Measurements from ENCODE around the gene SEMA3E. TPM values are rescaled to one million over a fixed set of nuclear protein-coding genes. Genes with fewer than 3 reads are reported as not detected.
"Not testable (repeated sequence)": the region's sequence is repeated elsewhere in the genome, so short reads cannot be mapped to it uniquely, and the experiment has no call there.

SEMA3E gene
- total RNA-seq, 1 experiment from 2014 or later: 3.6 TPM

DNA sequence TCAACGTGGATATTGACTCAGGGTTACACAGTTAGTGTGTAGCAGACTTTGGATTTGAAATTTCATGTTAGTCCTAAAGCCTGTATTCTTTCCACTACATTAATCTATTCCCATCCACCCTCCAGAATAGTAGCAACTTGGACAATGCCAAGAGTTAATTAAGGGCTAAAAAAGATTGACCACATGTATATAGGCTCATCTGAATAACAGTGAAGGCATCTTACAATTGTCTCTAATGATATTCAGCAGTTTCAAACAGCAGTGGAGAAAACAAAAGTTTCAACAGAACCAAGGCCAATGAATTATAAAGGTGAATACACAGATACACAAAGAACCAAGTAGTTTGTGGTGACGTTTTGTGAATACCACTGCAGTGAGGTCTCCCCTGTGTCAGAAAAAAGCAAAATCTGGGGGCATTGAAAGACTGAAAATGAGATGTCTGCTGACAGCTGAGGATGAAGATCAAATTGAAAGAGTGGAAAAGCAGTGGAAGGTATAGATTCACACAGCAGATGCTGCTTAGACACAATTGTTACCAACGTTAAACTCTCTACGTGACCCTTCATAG lies 202.8 kb downstream of the SEMA3E start:
- Histone ChIP-seq H3K27me3 (ENCODE audit: low read length) (no peaks in the 10 kb centered on the region), H3K9ac (ENCODE audit: low read length) (no peak overlapping the region), H3K9me3 (ENCODE audit: low read length) (no peaks in the 10 kb centered on the region), H4K20me1 (ENCODE audit: low read length) (no peaks in the 10 kb centered on the region), H3K79me2 (ENCODE audit: low read length) (no peaks in the 10 kb centered on the region), H3K9me2 (replicated peaks; ENCODE audit: low read length) (no peaks in the 10 kb centered on the region), H3K4me3 (ENCODE audit: low read length) (no peak overlapping the region), H3F3A (ENCODE audit: low read length, unreplicated experiment) (no peaks in the 10 kb centered on the region), H3K4me1 (ENCODE audit: insufficient read depth, low read length) (no peaks in the 10 kb centered on the region), H3K4me2 (ENCODE audit: low read length) (no peak overlapping the region), H3K27ac (ENCODE audit: low read length) (no peak overlapping the region), H2AFZ (ENCODE audit: low read length) (no peak overlapping the region), H3K36me3 (ENCODE audit: low read depth, low read length) (no peaks in the 10 kb centered on the region)
- ChIA-PET POLR2A (ENCODE audit: unreplicated experiment) (no interaction called here), CTCF (no interaction called here)
- intact Hi-C loops (cut with micrococcal nuclease): no loop called here
- TF ChIP-seq, protein P1, sequence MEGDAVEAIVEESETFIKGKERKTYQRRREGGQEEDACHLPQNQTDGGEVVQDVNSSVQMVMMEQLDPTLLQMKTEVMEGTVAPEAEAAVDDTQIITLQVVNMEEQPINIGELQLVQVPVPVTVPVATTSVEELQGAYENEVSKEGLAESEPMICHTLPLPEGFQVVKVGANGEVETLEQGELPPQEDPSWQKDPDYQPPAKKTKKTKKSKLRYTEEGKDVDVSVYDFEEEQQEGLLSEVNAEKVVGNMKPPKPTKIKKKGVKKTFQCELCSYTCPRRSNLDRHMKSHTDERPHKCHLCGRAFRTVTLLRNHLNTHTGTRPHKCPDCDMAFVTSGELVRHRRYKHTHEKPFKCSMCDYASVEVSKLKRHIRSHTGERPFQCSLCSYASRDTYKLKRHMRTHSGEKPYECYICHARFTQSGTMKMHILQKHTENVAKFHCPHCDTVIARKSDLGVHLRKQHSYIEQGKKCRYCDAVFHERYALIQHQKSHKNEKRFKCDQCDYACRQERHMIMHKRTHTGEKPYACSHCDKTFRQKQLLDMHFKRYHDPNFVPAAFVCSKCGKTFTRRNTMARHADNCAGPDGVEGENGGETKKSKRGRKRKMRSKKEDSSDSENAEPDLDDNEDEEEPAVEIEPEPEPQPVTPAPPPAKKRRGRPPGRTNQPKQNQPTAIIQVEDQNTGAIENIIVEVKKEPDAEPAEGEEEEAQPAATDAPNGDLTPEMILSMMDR (conservative IDR thresholded peaks at IDR 0.05; ENCODE audit: low read depth, low read length): no peak
- TF ChIP-seq EZH2phosphoT487 (IDR thresholded peaks at IDR 0.05; ENCODE audit: borderline replicate concordance, low read length) (no peak), EZH2 (IDR thresholded peaks at IDR 0.05; ENCODE audit: low read length, unreplicated experiment) (no peak)
- ATAC-seq: no peak
- DNase-seq: no peak
- BruUV-seq (replicated peaks): no TSS peak

DNA sequence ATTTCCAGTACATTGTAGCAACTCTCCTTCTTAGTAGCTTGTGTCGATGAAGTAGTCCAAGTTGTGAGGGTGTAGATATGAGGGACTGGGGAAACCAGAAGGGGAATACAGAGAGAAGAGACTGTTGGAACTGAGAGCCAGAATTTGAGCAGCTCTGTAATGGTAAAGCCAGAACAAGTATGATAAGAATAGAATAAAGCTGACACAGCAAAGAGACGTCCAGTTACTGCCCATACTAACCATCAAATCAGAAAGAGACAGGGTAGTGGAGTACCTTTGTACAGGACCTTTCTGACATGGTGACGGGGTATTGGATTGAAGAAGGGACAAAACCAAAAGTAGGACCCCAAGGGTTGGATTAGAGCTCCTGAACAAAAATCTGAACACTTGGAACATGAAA lies 206.0 kb downstream of the SEMA3E start:
- DNase-seq: no peak
- no peaks in the 10 kb centered on the region for H3K4me1 ChIP-seq (ENCODE audit: insufficient read depth, low read length)
- no peaks in the 10 kb centered on the region for H4K20me1 ChIP-seq (ENCODE audit: low read length)
- CTCF ChIA-PET: no interaction called here
- no peaks in the 10 kb centered on the region for H3K36me3 ChIP-seq (ENCODE audit: low read depth, low read length)
- H3F3A ChIP-seq (ENCODE audit: low read length, unreplicated experiment): no peaks in the 10 kb centered on the region
- intact Hi-C loops (cut with micrococcal nuclease): no loop called here
- no TSS peak for BruUV-seq (replicated peaks)
- no peak overlapping the region for H3K4me2 ChIP-seq (ENCODE audit: low read length)
- TF ChIP-seq, protein P1 (conservative IDR thresholded peaks at IDR 0.05; ENCODE audit: low read depth, low read length): no peak
- TF ChIP-seq EZH2phosphoT487 (IDR thresholded peaks at IDR 0.05; ENCODE audit: borderline replicate concordance, low read length) (no peak), EZH2 (IDR thresholded peaks at IDR 0.05; ENCODE audit: low read length, unreplicated experiment) (no peak)
- ATAC-seq: no peak
- H3K9me3 ChIP-seq (ENCODE audit: low read length): no peaks in the 10 kb centered on the region
- no peak overlapping the region for H3K9ac ChIP-seq (ENCODE audit: low read length)
- no peak overlapping the region for H2AFZ ChIP-seq (ENCODE audit: low read length)
- H3K27ac ChIP-seq (ENCODE audit: low read length): no peak overlapping the region
- no peaks in the 10 kb centered on the region for H3K79me2 ChIP-seq (ENCODE audit: low read length)
- no peaks in the 10 kb centered on the region for H3K9me2 ChIP-seq (replicated peaks; ENCODE audit: low read length)
- no peak overlapping the region for H3K4me3 ChIP-seq (ENCODE audit: low read length)
- H3K27me3 ChIP-seq (ENCODE audit: low read length): no peaks in the 10 kb centered on the region
- POLR2A ChIA-PET (ENCODE audit: unreplicated experiment): no interaction called here

DNA sequence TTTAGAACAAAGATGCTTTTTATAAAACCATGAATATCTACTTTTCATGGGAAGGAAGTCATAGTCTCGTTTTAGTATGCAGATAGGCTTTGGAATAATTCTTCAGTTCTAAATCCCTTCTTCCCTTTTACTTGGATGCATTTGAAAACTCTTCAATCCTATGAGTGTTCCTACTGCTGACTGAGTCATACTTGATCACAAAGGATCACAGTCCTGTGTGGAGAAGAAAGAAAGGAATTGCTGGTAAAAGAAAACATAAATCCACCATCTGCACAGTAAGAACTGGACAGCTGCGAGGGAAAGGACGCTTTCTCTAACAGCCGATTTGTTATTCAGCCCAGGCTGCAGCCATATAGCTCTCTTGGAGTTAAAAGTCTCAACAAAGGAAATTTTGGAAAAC lies 209.9 kb downstream of the SEMA3E start:
- no TSS peak for BruUV-seq (replicated peaks)
- Histone ChIP-seq H2AFZ (ENCODE audit: low read length) (no peak overlapping the region), H3K27ac (ENCODE audit: low read length) (no peak overlapping the region), H3K9me3 (ENCODE audit: low read length) (no peaks in the 10 kb centered on the region), H3K4me2 (ENCODE audit: low read length) (no peak overlapping the region), H3K4me1 (ENCODE audit: insufficient read depth, low read length) (no peaks in the 10 kb centered on the region), H3K9ac (ENCODE audit: low read length) (no peak overlapping the region), H4K20me1 (ENCODE audit: low read length) (no peaks in the 10 kb centered on the region), H3K27me3 (ENCODE audit: low read length) (no peaks in the 10 kb centered on the region), H3K36me3 (ENCODE audit: low read depth, low read length) (no peaks in the 10 kb centered on the region), H3K4me3 (ENCODE audit: low read length) (no peak overlapping the region), H3K79me2 (ENCODE audit: low read length) (no peaks in the 10 kb centered on the region), H3K9me2 (replicated peaks; ENCODE audit: low read length) (no peaks in the 10 kb centered on the region), H3F3A (ENCODE audit: low read length, unreplicated experiment) (no peaks in the 10 kb centered on the region)
- TF ChIP-seq, protein P1 (conservative IDR thresholded peaks at IDR 0.05; ENCODE audit: low read depth, low read length): no peak
- no peak for TF ChIP-seq EZH2 (IDR thresholded peaks at IDR 0.05; ENCODE audit: low read length, unreplicated experiment)
- no peak for TF ChIP-seq EZH2phosphoT487 (IDR thresholded peaks at IDR 0.05; ENCODE audit: borderline replicate concordance, low read length)
- CTCF ChIA-PET: no interaction called here
- ATAC-seq (no peak), DNase-seq (no peak)
- intact Hi-C loops (cut with micrococcal nuclease): no loop called here
- POLR2A ChIA-PET (ENCODE audit: unreplicated experiment): no interaction called here

DNA sequence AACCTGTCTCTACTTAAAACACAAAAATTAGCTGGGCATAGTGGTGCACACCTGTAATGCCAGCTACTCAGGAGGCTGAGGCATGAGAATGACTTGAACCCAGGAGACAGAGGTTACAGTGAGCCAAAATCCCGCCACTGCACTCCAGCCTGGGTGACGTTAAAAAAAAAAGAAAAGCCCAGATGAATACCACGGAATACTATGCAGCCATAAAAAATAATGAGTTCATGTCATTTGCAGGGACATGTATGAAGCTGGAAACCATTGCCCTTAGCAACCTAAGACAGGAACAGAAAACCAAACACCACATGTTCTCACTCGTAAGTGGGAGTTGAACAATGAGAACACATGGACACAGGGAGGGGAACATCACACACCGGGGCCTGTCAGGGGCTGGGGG lies 218.7 kb downstream of the SEMA3E start:
- H3K9ac ChIP-seq (ENCODE audit: low read length); POLR2A ChIA-PET (ENCODE audit: unreplicated experiment); H3F3A ChIP-seq (ENCODE audit: low read length, unreplicated experiment); H3K27me3 ChIP-seq (ENCODE audit: low read length); CTCF ChIA-PET; intact Hi-C loops (cut with micrococcal nuclease); BruUV-seq (replicated peaks); H4K20me1 ChIP-seq (ENCODE audit: low read length); H3K4me3 ChIP-seq (ENCODE audit: low read length); H2AFZ ChIP-seq (ENCODE audit: low read length); H3K4me2 ChIP-seq (ENCODE audit: low read length); DNase-seq; H3K9me2 ChIP-seq (replicated peaks; ENCODE audit: low read length); ATAC-seq; H3K27ac ChIP-seq (ENCODE audit: low read length); H3K79me2 ChIP-seq (ENCODE audit: low read length); H3K36me3 ChIP-seq (ENCODE audit: low read depth, low read length); H3K4me1 ChIP-seq (ENCODE audit: insufficient read depth, low read length); H3K9me3 ChIP-seq (ENCODE audit: low read length): not testable (repeated sequence)

Data from PC-3 (cell line).